ENCODE measurements around the gene PDLIM5. TPM values are rescaled to one million over a fixed set of nuclear protein-coding genes. Genes with fewer than 3 reads are reported as not detected.

PDLIM5 gene
- total and polyA plus RNA-seq, 2 of the 8 experiments (the other 6 are each of a cell fraction or from before 2014, with no cell fraction given) = 37.3 to 62.1 TPM

DNA sequence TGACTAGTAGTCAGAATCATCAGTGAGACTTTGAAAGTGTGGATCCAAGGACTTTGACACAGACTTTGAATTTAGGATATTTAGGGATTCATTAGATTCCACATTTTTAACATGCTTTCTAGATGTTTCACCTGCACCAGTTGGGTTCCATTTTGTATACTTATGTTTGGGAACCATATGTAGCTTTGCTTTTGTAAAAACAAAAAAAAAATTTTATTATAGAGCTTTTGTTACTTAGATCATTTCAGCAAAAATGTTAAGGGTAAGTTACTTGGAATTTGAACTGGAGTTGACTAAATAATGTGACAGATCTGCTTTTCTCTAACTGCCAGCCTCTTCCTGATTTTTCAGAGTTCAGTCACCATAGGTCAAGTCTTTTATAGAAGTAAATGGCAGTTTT is 14.6 kb downstream of the PDLIM5 start:
- Histone ChIP-seq H3K4me3 (ENCODE audit: extremely low read depth in 1 of 4, insufficient read depth in 2 of 4, low read depth in 3 of 4, low read length in 4 of 4) (no peak overlapping the region), H2AK5ac (ENCODE audit: low read depth, low read length) (no peak overlapping the region), H2BK5ac (ENCODE audit: low read depth, low read length) (no peak overlapping the region), H3K4me1 (replicated peaks in 1 of 4; ENCODE audit: control insufficient read depth in 3 of 4, insufficient read depth in 4 of 4, low read length in 3 of 4) (peaks cover 0 to 4% (median 3%) of the 10 kb centered on the region in 4 experiments; a peak in 4 of 7 replicates), H4K5ac (ENCODE audit: insufficient read length, low read depth, low read length) (no peak overlapping the region), H3K18ac (ENCODE audit: extremely low read depth, low read length) (no peak overlapping the region), H3K27ac (ENCODE audit: low read depth, low read length) (no peak overlapping the region), H2BK15ac (ENCODE audit: low read length) (no peak overlapping the region), H3K9me3 (ENCODE audit: insufficient read depth in 2 of 2, low read depth in 1 of 2, low read length in 1 of 2) (peaks cover 3 to 7% of the 10 kb centered on the region in 2 experiments; a peak in 2 of 4 replicates), H2AFZ (ENCODE audit: low read length) (no peak overlapping the region), H4K91ac (replicated peaks; ENCODE audit: insufficient read length, low read length) (no peak overlapping the region), H3K23me2 (ENCODE audit: low read depth, low read length) (no peaks in the 10 kb centered on the region), H4K8ac (ENCODE audit: extremely low read depth, insufficient read depth, low read length) (no peak overlapping the region), H2BK12ac (ENCODE audit: low read depth, low read length) (no peak overlapping the region), H3K79me2 (ENCODE audit: control insufficient read depth in 1 of 2, insufficient read depth in 2 of 2, low read length in 2 of 2) (peaks cover 0 to 65% of the 10 kb centered on the region in 2 experiments; a peak in 3 of 4 replicates), H3K4me2 (ENCODE audit: insufficient read depth in 1 of 2, low read depth in 2 of 2, low read length in 2 of 2) (no peak overlapping the region), H3K79me1 (ENCODE audit: low read depth, low read length) (0 out of 2 replicates have a peak, but pooled peaks cover 2% of the 10 kb centered on the region), H3K56ac (replicated peaks; ENCODE audit: insufficient read length, low read depth, low read length) (no peak overlapping the region), H3K27me3 (replicated peaks in 1 of 4; ENCODE audit: control insufficient read depth in 3 of 4, extremely low read depth in 1 of 4, insufficient read depth in 3 of 4, low read length in 3 of 4) (no peaks in the 10 kb centered on the region), H2BK120ac (replicated peaks; ENCODE audit: low read depth, low read length) (no peak overlapping the region), H3K36me3 (ENCODE audit: control insufficient read depth in 2 of 4, insufficient read depth in 4 of 4, low read length in 3 of 4) (peaks cover 0 to 3% (median 0%) of the 10 kb centered on the region in 4 experiments; a peak in 1 of 8 replicates), H4K20me1 (replicated peaks in 1 of 2; ENCODE audit: control insufficient read depth in 1 of 2, insufficient read depth in 2 of 2, low read length in 2 of 2) (peaks cover 0 to 3% of the 10 kb centered on the region in 2 experiments), H3K23ac (ENCODE audit: insufficient read length) (no peak overlapping the region), H3K14ac (ENCODE audit: insufficient read length) (no peak overlapping the region), H2BK20ac (ENCODE audit: low read length) (no peak overlapping the region), H3K4ac (replicated peaks; ENCODE audit: insufficient read length, low read depth, low read length) (no peak overlapping the region), H3K9ac (replicated peaks in 1 of 4; ENCODE audit: extremely low read depth in 1 of 4, low read depth in 3 of 4, low read length in 3 of 4) (no peak overlapping the region)
- CTCF ChIA-PET (ENCODE audit: partially characterized antibody) = no interaction called here
- POLR2A ChIA-PET (ENCODE audit: partially characterized antibody) = no interaction called here
- no peak for DNase-seq (ENCODE audit: low read depth in 1 of 2, low spot score in 2 of 2)
- FAIRE-seq = no peak
- TF ChIP-seq EP300 (IDR thresholded peaks at IDR 0.05; ENCODE audit: borderline replicate concordance in 1 of 2, low read depth in 2 of 2, low read length in 2 of 2) (no peak), SP1 (IDR thresholded peaks at IDR 0.05; ENCODE audit: low read depth, low read length) (no peak), CEBPB (IDR thresholded peaks at IDR 0.05; ENCODE audit: low read depth, low read length) (no peak), MAFK (IDR thresholded peaks at IDR 0.05; ENCODE audit: low read depth, low read length) (no peak), SAP30 (IDR thresholded peaks at IDR 0.05; ENCODE audit: insufficient read depth, insufficient replicate concordance, low read length) (no peak), TCF12 (IDR thresholded peaks at IDR 0.05; ENCODE audit: low read depth, low read length) (no peak), KDM5A (IDR thresholded peaks at IDR 0.05; ENCODE audit: low read length) (no peak), TAF1 (IDR thresholded peaks at IDR 0.05; ENCODE audit: low read depth, low read length) (no peak), TEAD4 (IDR thresholded peaks at IDR 0.05; ENCODE audit: low read depth, low read length) (no peak), PHF8 (conservative IDR thresholded peaks at IDR 0.05; ENCODE audit: low read depth, low read length) (no peak), NANOG (IDR thresholded peaks at IDR 0.05; ENCODE audit: insufficient read depth, low read depth, low read length, poor library complexity, severe bottlenecking) (no peak), NRF1 (IDR thresholded peaks at IDR 0.05; ENCODE audit: low read depth, low read length) (no peak)
- TF ChIP-seq, protein P1, sequence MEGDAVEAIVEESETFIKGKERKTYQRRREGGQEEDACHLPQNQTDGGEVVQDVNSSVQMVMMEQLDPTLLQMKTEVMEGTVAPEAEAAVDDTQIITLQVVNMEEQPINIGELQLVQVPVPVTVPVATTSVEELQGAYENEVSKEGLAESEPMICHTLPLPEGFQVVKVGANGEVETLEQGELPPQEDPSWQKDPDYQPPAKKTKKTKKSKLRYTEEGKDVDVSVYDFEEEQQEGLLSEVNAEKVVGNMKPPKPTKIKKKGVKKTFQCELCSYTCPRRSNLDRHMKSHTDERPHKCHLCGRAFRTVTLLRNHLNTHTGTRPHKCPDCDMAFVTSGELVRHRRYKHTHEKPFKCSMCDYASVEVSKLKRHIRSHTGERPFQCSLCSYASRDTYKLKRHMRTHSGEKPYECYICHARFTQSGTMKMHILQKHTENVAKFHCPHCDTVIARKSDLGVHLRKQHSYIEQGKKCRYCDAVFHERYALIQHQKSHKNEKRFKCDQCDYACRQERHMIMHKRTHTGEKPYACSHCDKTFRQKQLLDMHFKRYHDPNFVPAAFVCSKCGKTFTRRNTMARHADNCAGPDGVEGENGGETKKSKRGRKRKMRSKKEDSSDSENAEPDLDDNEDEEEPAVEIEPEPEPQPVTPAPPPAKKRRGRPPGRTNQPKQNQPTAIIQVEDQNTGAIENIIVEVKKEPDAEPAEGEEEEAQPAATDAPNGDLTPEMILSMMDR (IDR thresholded peaks at IDR 0.05; ENCODE audit: control extremely low read depth in 1 of 3, insufficient read depth in 1 of 3, low read depth in 1 of 3, low read length in 3 of 3) = no peak

Measured in H1 (cell line).